Fibroblast of the conjunctiva (primary cell): ENCODE results near the gene SCAMP1.
"Not testable (repeated sequence)": the region's sequence is repeated elsewhere in the genome, so short reads cannot be mapped to it uniquely, and the experiment has no call there.

Source experiments
- DNase-seq: peaks from one replicate; pipeline ENCODE4 v3.0.0-alpha.2; 2010; ENCODE audit warnings: low read depth

SCAMP1 gene

GRCh38 chr5:78361631-78361993 lies 1.2 kb downstream of the SCAMP1 start:
- no peak for DNase-seq

GRCh38 chr5:78362220-78362619 lies 1.8 kb downstream of the SCAMP1 start:
- DNase-seq: no peak

- DNase-seq: no peak
Measured at GRCh38 chr5:78364005-78364404, 3.6 kb downstream of the SCAMP1 start.

- DNase-seq: no peak
Measured at GRCh38 chr5:78367318-78367991, 7.0 kb downstream of the SCAMP1 start.

- DNase-seq: no peak
Measured at GRCh38 chr5:78369680-78370079, 9.3 kb downstream of the SCAMP1 start.

GRCh38 chr5:78373231-78373630 lies 12.8 kb downstream of the SCAMP1 start:
- no peak for DNase-seq

- no peak for DNase-seq
Measured at GRCh38 chr5:78376315-78376714, 15.9 kb downstream of the SCAMP1 start.

GRCh38 chr5:78377056-78377717 lies 16.8 kb downstream of the SCAMP1 start:
- no peak for DNase-seq

- no peak for DNase-seq
Measured at GRCh38 chr5:78377718-78378105, 17.3 kb downstream of the SCAMP1 start.

- no peak for DNase-seq
Measured at GRCh38 chr5:78387468-78388153, 27.2 kb downstream of the SCAMP1 start.

- DNase-seq: not testable (repeated sequence)
Measured at GRCh38 chr5:78391357-78391756, 30.9 kb downstream of the SCAMP1 start.

GRCh38 chr5:78397831-78398230 lies 37.4 kb downstream of the SCAMP1 start:
- no peak for DNase-seq

- peak; percentile 43 for DNase-seq
Measured at GRCh38 chr5:78399116-78399515, 38.7 kb downstream of the SCAMP1 start.

- no peak for DNase-seq
Measured at GRCh38 chr5:78404682-78405293, 44.4 kb downstream of the SCAMP1 start.

GRCh38 chr5:78405829-78406750 lies 45.7 kb downstream of the SCAMP1 start:
- no peak for DNase-seq

GRCh38 chr5:78407458-78407857 lies 47.0 kb downstream of the SCAMP1 start:
- no peak for DNase-seq

- no peak for DNase-seq
Measured at GRCh38 chr5:78411586-78411985, 51.2 kb downstream of the SCAMP1 start.

- no peak for DNase-seq
Measured at GRCh38 chr5:78416677-78417425, 56.4 kb downstream of the SCAMP1 start.

GRCh38 chr5:78419396-78419795 lies 59.0 kb downstream of the SCAMP1 start:
- no peak for DNase-seq

- no peak for DNase-seq
Measured at GRCh38 chr5:78420548-78420947, 60.1 kb downstream of the SCAMP1 start.

GRCh38 chr5:78424665-78425064 lies 64.2 kb downstream of the SCAMP1 start:
- no peak for DNase-seq
